A549 (cell line): ENCODE data around the gene AIG1. TPM values are rescaled to one million over a fixed set of nuclear protein-coding genes. Genes with fewer than 3 reads are reported as not detected.

Source experiments
- ATAC-seq, 2 experiments: fragments of 200-7000 bp in 1 of 2; fragments of >200 bp in 1 of 2; cut with Nextera tagmentation in 1 of 2; cut with Tn5 transposase in 1 of 2; 3 replicates each; pipeline versions ENCODE4 v1.8.0 to v1.9.1; 2018 to 2020; ENCODE audit warnings: mild to moderate bottlenecking in 1 of 2, moderate library complexity in 1 of 2
- CTCF ChIA-PET: fragments of 300-600 bp; sonication (Branson Sonifier 250); formaldehyde crosslinking; extraction: SDS; loops from one replicate; lab custom pipeline; 2021; ENCODE audit warnings: antibody characterized with exemption, inconsistent platforms; lab: Yijun Ruan, JAX
- POLR2A ChIA-PET: fragments of 350-600 bp; formaldehyde crosslinking; extraction: SDS; loops from one replicate; lab custom pipeline; 2021; ENCODE audit warnings: antibody characterized with exemption, inconsistent platforms; lab: Yijun Ruan, JAX
- DNase-seq, 2 experiments: peaks; one replicate each; pipeline versions ENCODE4 v3.0.0 to v3.0.0-alpha.2; 2011 to 2016; ENCODE audit warnings: low read depth in 1 of 2, low spot score in 1 of 2
- FAIRE-seq: peaks from 2 replicates; lab custom pipeline; 2011; peaks lifted over from hg19 to GRCh38; lab: Jason Lieb, UNC
- H3K27ac ChIP-seq, 2 experiments: fragments of >200 bp; sonication (Bioruptor Twin); formaldehyde crosslinking; 3 replicates each; pipeline ENCODE4 v1.5.1; 2016 to 2017
- H3K4me1 ChIP-seq: fragments of >200 bp; sonication (Bioruptor Twin); formaldehyde crosslinking; 3 replicates; pipeline ENCODE4 v1.6.1; 2016
- H3K4me2 ChIP-seq: fragments of >200 bp; sonication (Bioruptor Twin); formaldehyde crosslinking; 3 replicates; pipeline ENCODE4 v1.6.1; 2016
- H3K4me3 ChIP-seq: fragments of >200 bp; sonication (Bioruptor Twin); formaldehyde crosslinking; 3 replicates; pipeline ENCODE4 v1.5.1; 2016
- H3K9me3 ChIP-seq: fragments of >200 bp; sonication (Bioruptor Twin); formaldehyde crosslinking; 3 replicates; pipeline ENCODE4 v1.6.1; 2016
- CBX2 ChIP-seq: fragments of 200-600 bp; sonication (generic); IDR thresholded peaks from 2 replicates; pipeline ENCODE4 v1.6.1; 2016; ENCODE audit warnings: low read depth, mild to moderate bottlenecking, borderline replicate concordance
- CEBPB ChIP-seq, 2 experiments: fragments of >200 bp in 1 of 2; sonication (Bioruptor Twin) in 1 of 2; formaldehyde crosslinking in 1 of 2; IDR thresholded peaks; 2 replicates each; pipeline ENCODE4 v1.6.1; 2012 to 2016
- CHD2 ChIP-seq: fragments of 150-350 bp; IDR thresholded peaks from 2 replicates; pipeline ENCODE4 v1.6.1; 2014; ENCODE audit warnings: low read length; ENCODE audit not compliant: partially characterized antibody
- CHD4 ChIP-seq: fragments of 200-600 bp; sonication (generic); IDR thresholded peaks from 2 replicates; pipeline ENCODE4 v1.6.1; 2016; ENCODE audit warnings: antibody characterized with exemption, mild to moderate bottlenecking, borderline replicate concordance
- E2F6 ChIP-seq: IDR thresholded peaks from 2 replicates; pipeline ENCODE4 v1.6.1; 2012; ENCODE audit warnings: low read depth, borderline replicate concordance
- EHF ChIP-seq: fragments of 250-450 bp; sonication (Bioruptor Pico); IDR thresholded peaks from 2 replicates; pipeline ENCODE4 v1.5.0; 2020; ENCODE audit warnings: mild to moderate bottlenecking
- EP300 ChIP-seq, 2 experiments: fragments of >200 bp; sonication (Bioruptor Twin); formaldehyde crosslinking; IDR thresholded peaks; 2 replicates in 1 of 2; 3 replicates in 1 of 2; pipeline ENCODE4 v1.6.1; 2016 to 2017
- ESRRA ChIP-seq: fragments of 150-350 bp; IDR thresholded peaks from 2 replicates; pipeline ENCODE4 v1.6.1; 2014; ENCODE audit warnings: mild to moderate bottlenecking, low read length, borderline replicate concordance
- HES2 ChIP-seq: fragments of >200 bp; sonication (Bioruptor Twin); formaldehyde crosslinking; IDR thresholded peaks from 2 replicates; pipeline ENCODE4 v1.6.1; 2016
- HOXA7 ChIP-seq: fragments of 250-450 bp; sonication (Bioruptor Pico); IDR thresholded peaks from 2 replicates; pipeline ENCODE4 v1.5.0; 2020; ENCODE audit warnings: mild to moderate bottlenecking, moderate library complexity
- HOXB13 ChIP-seq: fragments of 250-450 bp; sonication (Bioruptor Pico); IDR thresholded peaks from 2 replicates; pipeline ENCODE4 v1.5.0; 2020; ENCODE audit warnings: low read depth, mild to moderate bottlenecking, moderate library complexity
- JUNB ChIP-seq: fragments of >200 bp; sonication (Bioruptor Twin); formaldehyde crosslinking; IDR thresholded peaks from 2 replicates; pipeline ENCODE4 v1.6.1; 2016
- MAFK ChIP-seq: fragments of 450-650 bp; IDR thresholded peaks from 2 replicates; pipeline ENCODE4 v1.6.1; 2014; ENCODE audit not compliant: partially characterized antibody
- NPAS2 ChIP-seq: fragments of 250-450 bp; sonication (Bioruptor Pico); IDR thresholded peaks from 2 replicates; pipeline ENCODE4 v1.8.0; 2022; ENCODE audit warnings: mild to moderate bottlenecking, moderate library complexity, borderline replicate concordance
- PBX3 ChIP-seq: IDR thresholded peaks from 2 replicates; pipeline ENCODE4 v1.6.1; 2012
- RAD21 ChIP-seq, 2 experiments: fragments of >200 bp in 1 of 2; sonication (Bioruptor Twin) in 1 of 2; formaldehyde crosslinking in 1 of 2; IDR thresholded peaks in 1 of 2; conservative IDR thresholded peaks in 1 of 2; 2 replicates in 1 of 2; 3 replicates in 1 of 2; pipeline ENCODE4 v1.6.1; 2012 to 2018; ENCODE audit warnings: inconsistent platforms in 1 of 2
- REST ChIP-seq: fragments of 200-600 bp; sonication (generic); IDR thresholded peaks from 2 replicates; pipeline ENCODE4 v1.6.1; 2016; ENCODE audit warnings: antibody characterized with exemption, mild to moderate bottlenecking, moderate library complexity
- TFCP2L1 ChIP-seq: fragments of 250-450 bp; sonication (Bioruptor Pico); IDR thresholded peaks from 2 replicates; pipeline ENCODE4 v1.5.0; 2021; ENCODE audit warnings: mild to moderate bottlenecking
- TP53 ChIP-seq: fragments of 250-450 bp; sonication (Bioruptor Pico); IDR thresholded peaks from 2 replicates; pipeline ENCODE4 v1.5.0; 2021; ENCODE audit warnings: mild to moderate bottlenecking, moderate library complexity
- ZC3H11A ChIP-seq: fragments of 450-650 bp; IDR thresholded peaks from 2 replicates; pipeline ENCODE4 v1.6.1; 2014; ENCODE audit warnings: antibody characterized with exemption, mild to moderate bottlenecking
- WGBS: methylation state at CpG from one replicate; pipeline ENCODE4 v1.1.6; 2017; ENCODE audit errors: missing lambda C conversion rate; 5-methylcytosine and 5-hydroxymethylcytosine counted together
- polyA plus RNA-seq, 4 experiments: library from polyadenylated mRNA; depleted of rRNA in 3 of 4; stranded (reverse); fragments of >200 nt; fragmentation: RNase III in 1 of 4; extraction: RNeasy Plus Mini Kit Qiagen cat#74134 plus additional on column Dnase treatment in 1 of 4; gene quantifications; 2 replicates in 3 of 4; 3 replicates in 1 of 4; pipeline ENCODE4 v1.2.3, GENCODE V29; 2011 to 2017

Gene AIG1
- polyA plus RNA-seq, 2 of the 4 experiments (the other 2 are of a cell fraction), result 29.5 to 38.3 TPM

- TF ChIP-seq JUNB, result no peak
- TF ChIP-seq HES2, result no peak
- no peak for TF ChIP-seq ZC3H11A
- TF ChIP-seq NPAS2 (CRISPR knock-in tag), result no peak
Measured at GRCh38 chr6:143123081-143123480, 62.4 kb downstream of the AIG1 start (continued).

GRCh38 chr6:143123941-143124340, 63.3 kb downstream of the AIG1 start:
- WGBS, result 100% methylated on average over 2 of the region's 2 CpGs
- POLR2A ChIA-PET, result no interaction called here
- no peak for ATAC-seq

GRCh38 chr6:143125455-143125854, 64.8 kb downstream of the AIG1 start:
- no peak for FAIRE-seq
- H3K9me3 ChIP-seq, result no peaks in the 10 kb centered on the region
- no peak overlapping the region for H3K4me2 ChIP-seq
- H3K4me1 ChIP-seq, result no peaks in the 10 kb centered on the region
- 64% methylated on average over 3 of the region's 3 CpGs for WGBS
- CTCF ChIA-PET, result no interaction called here
- no peak overlapping the region for H3K27ac ChIP-seq
- no peak overlapping the region for H3K4me3 ChIP-seq
- POLR2A ChIA-PET, result no interaction called here
- DNase-seq, result no peak
- ATAC-seq, result no peak
- TF ChIP-seq CHD2 (no peak), EHF (CRISPR knock-in tag) (no peak), CEBPB (IDR thresholded peaks at IDR 0.05) (no peak), TP53 (CRISPR knock-in tag) (no peak), HOXA7 (CRISPR knock-in tag) (no peak), PBX3 (no peak), HOXB13 (CRISPR knock-in tag) (no peak), RAD21 (conservative IDR thresholded peaks at IDR 0.05 in 1 of 2, IDR thresholded peaks at IDR 0.05 in 1 of 2) (no peak), MAFK (no peak), REST (no peak), TFCP2L1 (no peak), E2F6 (no peak), CHD4 (no peak)
- TF ChIP-seq, all 56 proteins: peak for 0

More at GRCh38 chr6:143123941-143124340, 63.3 kb downstream of the AIG1 start:
- no peak overlapping the region for H3K27ac ChIP-seq
- no peaks in the 10 kb centered on the region for H3K4me1 ChIP-seq
- no peaks in the 10 kb centered on the region for H3K9me3 ChIP-seq
- no peak for FAIRE-seq
- H3K4me2 ChIP-seq, result no peak overlapping the region
- CTCF ChIA-PET, result no interaction called here
- TF ChIP-seq ESRRA, result no peak
- no peak for TF ChIP-seq CBX2
- no peak for TF ChIP-seq EP300 (IDR thresholded peaks at IDR 0.05)
- no peak overlapping the region for H3K4me3 ChIP-seq
- no peak for DNase-seq
